Hematopoietic multipotent progenitor cell treated with erythropoietin and hydrocortisone succinate and interleukin-3 and kit ligand, for 15 days (in vitro differentiated cells): ENCODE measurements around the gene VPS37C.

ENCODE experiments used
- DNase-seq: peaks from one replicate; pipeline ENCODE4 v3.0.0-alpha.2; 2015; ENCODE audit warnings: low spot score

Gene VPS37C

DNA sequence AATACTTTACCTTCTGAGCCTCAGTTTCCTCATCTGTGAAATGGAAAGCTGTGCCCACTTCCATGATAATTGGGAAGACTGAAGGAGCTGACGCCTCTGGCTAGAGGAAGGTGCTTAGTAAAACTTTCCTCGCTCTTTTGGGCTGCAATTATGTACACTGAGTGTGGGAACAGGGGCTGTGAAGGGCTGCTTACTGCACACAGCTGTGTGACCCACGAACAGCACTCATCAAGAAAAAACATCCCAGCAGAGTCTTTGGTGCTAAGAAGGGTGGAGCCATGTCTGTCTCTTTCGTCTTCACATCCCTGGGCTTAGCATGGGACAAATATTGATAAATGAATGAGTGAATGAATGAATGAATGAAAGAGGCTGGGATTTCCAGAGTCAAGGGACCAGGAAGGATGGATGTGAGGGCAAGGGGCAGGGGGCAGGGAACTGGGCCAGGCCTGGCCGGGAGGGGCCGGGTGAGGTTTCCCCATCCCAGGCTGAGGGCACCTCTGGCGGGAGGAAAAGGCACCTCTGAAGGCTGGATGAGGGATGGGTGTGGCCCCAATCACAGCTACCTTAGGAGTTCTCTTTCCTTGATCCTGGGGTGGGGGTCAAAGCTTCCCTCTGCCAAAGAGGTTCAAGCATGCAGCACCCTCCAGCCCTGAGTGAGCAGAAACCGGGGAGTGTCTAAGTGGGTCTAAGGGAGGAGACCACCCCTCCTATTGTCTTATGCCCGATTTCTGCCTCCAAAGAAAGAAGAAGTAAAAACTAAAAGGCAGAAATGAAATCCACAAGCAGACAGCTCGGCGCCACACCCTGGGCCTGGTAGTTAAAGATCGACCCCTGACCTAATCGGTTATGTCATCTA is 68.1 kb downstream of the VPS37C start:
- no peak for DNase-seq

DNA sequence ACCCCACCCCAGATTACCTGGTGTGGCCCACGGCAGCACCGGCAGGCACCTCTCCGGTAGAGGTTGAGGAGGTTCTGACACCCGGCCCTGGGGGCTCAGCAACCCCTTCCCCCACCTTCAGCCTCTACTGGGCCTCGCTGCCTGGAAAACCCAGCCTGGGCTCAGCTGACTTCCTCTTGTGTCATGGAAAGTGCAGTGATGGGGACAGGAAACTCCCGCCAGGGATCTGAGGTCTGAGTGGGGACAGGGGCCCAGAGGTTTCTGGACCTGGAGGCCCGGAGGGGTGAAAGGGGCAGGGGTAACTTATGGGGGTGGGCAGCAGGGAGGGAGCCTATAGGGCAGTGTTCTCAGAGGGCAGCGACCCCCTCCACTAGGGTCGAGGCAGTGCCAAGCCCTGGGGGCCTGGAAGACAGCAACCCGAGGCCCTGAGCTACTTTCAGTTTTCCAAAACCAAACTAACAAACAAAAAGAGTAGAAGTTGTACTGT is 68.9 kb downstream of the VPS37C start:
- no peak for DNase-seq

GRCh38 chr11:61091373-61092279 is 69.6 kb downstream of the VPS37C start:
- DNase-seq, result no peak

GRCh38 chr11:61090982-61091372 is 70.2 kb downstream of the VPS37C start:
- no peak for DNase-seq

- DNase-seq, result no peak
These were observed 70.7 kb downstream of the VPS37C start for GRCh38 chr11:61090521-61090920.

GRCh38 chr11:61089806-61090491 is 71.3 kb downstream of the VPS37C start:
- DNase-seq, result no peak

GRCh38 chr11:61087426-61088119 is 73.7 kb downstream of the VPS37C start:
- no peak for DNase-seq

DNA sequence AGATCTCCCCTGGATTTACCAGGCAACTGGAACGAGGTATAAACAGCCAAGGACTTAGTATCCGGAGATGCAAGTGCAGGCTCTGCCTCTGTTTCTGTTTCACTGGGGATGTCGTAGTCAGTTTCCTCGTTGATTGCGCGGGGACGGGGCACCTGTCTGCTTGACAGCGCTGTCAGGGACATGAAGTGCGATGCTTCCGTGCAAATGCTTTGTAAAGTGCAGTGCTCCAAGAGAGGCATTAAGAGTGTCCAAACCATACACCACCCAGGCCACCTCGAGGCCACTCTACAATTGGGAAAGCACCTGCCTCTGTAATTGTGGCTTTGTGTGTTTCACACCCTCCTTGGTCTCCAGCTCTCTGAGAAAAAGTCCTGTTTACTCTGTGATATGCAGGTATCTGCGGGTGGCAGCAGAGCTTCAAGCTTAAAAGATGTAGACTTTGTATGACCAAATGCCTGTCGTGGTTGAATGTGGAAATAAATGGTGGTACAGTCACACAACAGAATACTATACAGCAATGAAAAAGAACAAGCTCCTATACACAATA is 77.6 kb downstream of the VPS37C start:
- no peak for DNase-seq

DNA sequence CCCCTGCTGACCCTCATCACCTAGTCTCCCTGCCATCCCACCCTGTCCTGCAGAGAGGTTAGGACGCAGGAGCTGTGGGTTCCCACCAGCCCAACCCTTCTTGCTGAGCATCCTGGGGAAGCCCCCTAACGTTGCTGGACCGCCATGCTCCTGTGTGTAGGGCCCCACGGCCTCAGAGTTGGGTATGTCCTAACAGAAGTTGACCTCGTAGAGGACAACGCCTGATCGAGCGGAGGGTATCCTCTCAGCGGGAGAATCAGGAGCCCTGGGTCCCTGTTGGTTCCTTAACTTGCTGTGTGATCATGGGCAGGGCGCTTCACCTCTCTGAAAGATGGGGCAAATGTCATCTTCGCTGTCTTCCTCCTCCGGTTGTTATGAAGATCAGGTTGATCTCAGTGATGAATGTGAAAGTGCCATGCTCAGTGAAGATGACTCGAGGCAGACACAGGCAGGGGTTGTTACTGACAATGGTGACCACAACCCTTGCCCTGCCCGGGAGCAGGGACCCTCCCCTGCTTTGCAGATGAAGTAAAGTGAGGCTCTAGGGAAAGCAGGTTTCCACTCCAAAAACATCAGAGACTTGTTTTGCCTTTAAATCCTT is 78.2 kb downstream of the VPS37C start:
- DNase-seq, result no peak

- DNase-seq, result no peak
These were observed 79.0 kb downstream of the VPS37C start for GRCh38 chr11:61082062-61082870.

- no peak for DNase-seq
These were observed 80.1 kb downstream of the VPS37C start for GRCh38 chr11:61080986-61081590.

DNA sequence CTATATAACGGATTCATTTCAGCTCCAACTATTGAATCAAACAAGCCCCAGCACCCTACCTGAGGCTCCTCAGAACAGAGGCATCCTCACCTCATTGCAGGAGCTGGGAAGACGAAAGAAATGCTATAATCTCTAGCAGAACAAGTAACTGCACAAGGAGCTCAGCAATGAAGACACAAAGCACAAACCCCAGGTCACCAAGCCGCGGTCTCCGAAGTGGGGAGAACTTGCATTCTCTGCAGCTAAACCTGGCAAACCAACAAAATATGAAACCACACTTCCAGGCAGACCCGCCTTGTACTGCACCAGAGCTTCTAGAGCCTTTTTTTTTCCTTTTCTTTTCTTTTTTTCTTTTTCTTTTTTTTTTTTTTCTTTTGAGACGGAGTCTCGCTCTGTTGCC is 80.7 kb downstream of the VPS37C start:
- no peak for DNase-seq
